Gastroesophageal sphincter (tissue), 3 donors: Measurements from ENCODE around the gene GRIA4.

ENCODE experiments used
- POLR2A ChIP-seq, 2 donors: fragments of 450-650 bp; IDR thresholded peaks; one replicate each; pipeline ENCODE4 v1.6.1; 2017; ENCODE audit warnings: antibody characterized with exemption in 2 of 2, mild to moderate bottlenecking in 2 of 2, moderate library complexity in 1 of 2
- TF ChIP-seq, protein P1 (sequence below), 4 experiments: fragments of 200-600 bp in 2 of 4; fragments of 450-650 bp in 2 of 4; sonication (generic) in 1 of 4; IDR thresholded peaks; one replicate each; pipeline ENCODE4 v1.5.1; 2017 to 2019; ENCODE audit warnings: antibody characterized with exemption in 4 of 4, mild to moderate bottlenecking in 2 of 4, moderate library complexity in 2 of 4

DNA sequence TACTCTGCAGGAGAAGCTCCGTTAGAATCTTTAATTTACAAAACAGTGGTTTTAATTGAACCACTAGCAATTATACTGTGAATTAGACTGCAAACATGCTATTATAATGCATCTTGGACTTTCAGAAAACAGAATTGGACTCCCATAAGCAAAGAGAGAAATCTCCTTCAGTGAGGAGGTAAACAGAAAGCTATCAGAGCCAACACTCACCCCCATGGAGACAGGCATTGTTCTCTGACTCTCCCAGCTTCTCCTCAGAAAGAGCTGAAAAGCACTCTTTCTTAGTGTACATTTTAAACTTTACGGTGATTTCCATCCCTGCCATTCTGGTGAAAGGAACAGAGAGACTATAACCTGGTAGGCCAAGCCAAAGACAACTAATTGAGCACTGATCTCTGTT, 176.9 kb downstream of the GRIA4 start:
- TF ChIP-seq, protein P1, sequence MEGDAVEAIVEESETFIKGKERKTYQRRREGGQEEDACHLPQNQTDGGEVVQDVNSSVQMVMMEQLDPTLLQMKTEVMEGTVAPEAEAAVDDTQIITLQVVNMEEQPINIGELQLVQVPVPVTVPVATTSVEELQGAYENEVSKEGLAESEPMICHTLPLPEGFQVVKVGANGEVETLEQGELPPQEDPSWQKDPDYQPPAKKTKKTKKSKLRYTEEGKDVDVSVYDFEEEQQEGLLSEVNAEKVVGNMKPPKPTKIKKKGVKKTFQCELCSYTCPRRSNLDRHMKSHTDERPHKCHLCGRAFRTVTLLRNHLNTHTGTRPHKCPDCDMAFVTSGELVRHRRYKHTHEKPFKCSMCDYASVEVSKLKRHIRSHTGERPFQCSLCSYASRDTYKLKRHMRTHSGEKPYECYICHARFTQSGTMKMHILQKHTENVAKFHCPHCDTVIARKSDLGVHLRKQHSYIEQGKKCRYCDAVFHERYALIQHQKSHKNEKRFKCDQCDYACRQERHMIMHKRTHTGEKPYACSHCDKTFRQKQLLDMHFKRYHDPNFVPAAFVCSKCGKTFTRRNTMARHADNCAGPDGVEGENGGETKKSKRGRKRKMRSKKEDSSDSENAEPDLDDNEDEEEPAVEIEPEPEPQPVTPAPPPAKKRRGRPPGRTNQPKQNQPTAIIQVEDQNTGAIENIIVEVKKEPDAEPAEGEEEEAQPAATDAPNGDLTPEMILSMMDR (IDR thresholded peaks at IDR 0.05): no peak
- no peak for TF ChIP-seq POLR2A (IDR thresholded peaks at IDR 0.05)
